LNCaP clone FGC (cell line): ENCODE results near the gene RFC5.

ENCODE experiments used
- DNase-seq: peaks from one replicate; pipeline ENCODE4 v3.0.0-alpha.2; 2011; ENCODE audit warnings: low read depth
- H3K4me3 ChIP-seq: 2 replicates; pipeline ENCODE4 v1.5.1; 2011; ENCODE audit warnings: mild to moderate bottlenecking, low read depth, low read length, control low read depth
- TF ChIP-seq, protein P1 (sequence below): IDR thresholded peaks from 2 replicates; pipeline ENCODE4 v1.5.1; 2012; ENCODE audit warnings: mild to moderate bottlenecking; ENCODE audit not compliant: control insufficient read depth, insufficient read depth; ENCODE audit errors: extremely low read depth

RFC5 gene

DNA sequence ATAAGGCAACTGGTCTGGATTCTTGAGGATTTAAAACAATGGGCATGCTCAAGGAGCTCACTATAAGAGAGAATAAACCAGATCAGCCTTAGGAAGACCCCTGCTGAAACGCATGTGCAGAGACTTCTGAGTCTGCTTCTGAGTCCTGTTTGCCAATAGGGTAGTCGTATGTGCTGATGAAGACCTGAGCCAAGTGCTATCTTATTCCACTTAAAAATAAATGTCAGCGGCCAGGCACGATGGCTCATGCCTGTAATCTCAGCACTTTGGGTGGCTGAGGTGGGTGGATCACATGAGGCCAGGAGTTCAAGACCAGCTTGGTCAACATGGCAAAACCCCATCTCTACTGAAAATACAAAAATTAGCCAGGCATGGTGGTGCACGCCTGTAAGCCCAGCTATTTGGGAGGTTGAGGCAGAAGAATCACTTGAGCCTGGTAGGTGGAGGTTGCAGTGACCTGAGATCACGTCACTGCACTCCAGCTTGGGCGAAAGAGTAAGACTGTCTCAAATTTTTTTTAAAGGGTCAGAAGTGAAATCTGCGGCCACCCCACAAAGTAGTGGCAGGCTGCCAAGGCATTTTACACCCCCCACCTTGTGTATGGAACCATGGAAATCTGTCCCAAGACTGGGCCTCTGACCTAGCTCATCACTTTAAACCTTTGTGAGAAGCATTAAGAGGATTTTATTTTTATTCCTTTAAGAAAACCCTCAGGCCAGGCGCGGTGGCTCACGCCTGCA, 20.3 kb downstream of the RFC5 start:
- no peak overlapping the region for H3K4me3 ChIP-seq
- DNase-seq: no peak
- TF ChIP-seq, protein P1, sequence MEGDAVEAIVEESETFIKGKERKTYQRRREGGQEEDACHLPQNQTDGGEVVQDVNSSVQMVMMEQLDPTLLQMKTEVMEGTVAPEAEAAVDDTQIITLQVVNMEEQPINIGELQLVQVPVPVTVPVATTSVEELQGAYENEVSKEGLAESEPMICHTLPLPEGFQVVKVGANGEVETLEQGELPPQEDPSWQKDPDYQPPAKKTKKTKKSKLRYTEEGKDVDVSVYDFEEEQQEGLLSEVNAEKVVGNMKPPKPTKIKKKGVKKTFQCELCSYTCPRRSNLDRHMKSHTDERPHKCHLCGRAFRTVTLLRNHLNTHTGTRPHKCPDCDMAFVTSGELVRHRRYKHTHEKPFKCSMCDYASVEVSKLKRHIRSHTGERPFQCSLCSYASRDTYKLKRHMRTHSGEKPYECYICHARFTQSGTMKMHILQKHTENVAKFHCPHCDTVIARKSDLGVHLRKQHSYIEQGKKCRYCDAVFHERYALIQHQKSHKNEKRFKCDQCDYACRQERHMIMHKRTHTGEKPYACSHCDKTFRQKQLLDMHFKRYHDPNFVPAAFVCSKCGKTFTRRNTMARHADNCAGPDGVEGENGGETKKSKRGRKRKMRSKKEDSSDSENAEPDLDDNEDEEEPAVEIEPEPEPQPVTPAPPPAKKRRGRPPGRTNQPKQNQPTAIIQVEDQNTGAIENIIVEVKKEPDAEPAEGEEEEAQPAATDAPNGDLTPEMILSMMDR: no peak

DNA sequence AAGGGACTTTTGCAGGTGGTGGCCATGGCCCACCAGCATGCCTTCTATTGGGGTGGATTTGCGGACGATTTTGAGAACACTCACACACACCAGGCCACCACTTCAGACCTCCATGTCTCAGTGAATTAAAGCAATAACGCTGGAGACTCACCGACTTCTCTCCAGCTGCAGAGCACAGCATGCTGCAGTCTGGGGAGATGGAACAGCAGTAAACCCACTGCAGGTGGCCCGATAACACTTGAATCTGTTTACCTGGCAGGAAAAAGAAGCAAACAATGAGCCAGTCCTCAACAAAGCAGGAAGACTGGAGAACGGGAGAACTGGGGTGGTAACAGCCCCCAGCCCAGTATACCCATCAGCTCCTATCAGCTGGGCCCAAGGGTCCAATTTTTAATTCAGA, 21.6 kb downstream of the RFC5 start:
- H3K4me3 ChIP-seq: no peak overlapping the region
- TF ChIP-seq, protein P1: no peak
- no peak for DNase-seq

- H3K4me3 ChIP-seq: no peak overlapping the region
- TF ChIP-seq, protein P1: no peak
- DNase-seq: no peak
Observed at GRCh38 chr12:118042091-118042490, 25.6 kb downstream of the RFC5 start.

GRCh38 chr12:118044075-118044474, 27.6 kb downstream of the RFC5 start:
- TF ChIP-seq, protein P1: no peak
- H3K4me3 ChIP-seq: no peak overlapping the region
- no peak for DNase-seq

GRCh38 chr12:118044577-118044976, 28.1 kb downstream of the RFC5 start:
- DNase-seq: no peak
- TF ChIP-seq, protein P1: no peak

GRCh38 chr12:118046430-118046829, 29.9 kb downstream of the RFC5 start:
- no peak overlapping the region for H3K4me3 ChIP-seq
- TF ChIP-seq, protein P1: no peak
- no peak for DNase-seq

More at GRCh38 chr12:118044577-118044976, 28.1 kb downstream of the RFC5 start:
- no peak overlapping the region for H3K4me3 ChIP-seq
